ENCODE data around the gene ISL2.

Gene ISL2

DNA sequence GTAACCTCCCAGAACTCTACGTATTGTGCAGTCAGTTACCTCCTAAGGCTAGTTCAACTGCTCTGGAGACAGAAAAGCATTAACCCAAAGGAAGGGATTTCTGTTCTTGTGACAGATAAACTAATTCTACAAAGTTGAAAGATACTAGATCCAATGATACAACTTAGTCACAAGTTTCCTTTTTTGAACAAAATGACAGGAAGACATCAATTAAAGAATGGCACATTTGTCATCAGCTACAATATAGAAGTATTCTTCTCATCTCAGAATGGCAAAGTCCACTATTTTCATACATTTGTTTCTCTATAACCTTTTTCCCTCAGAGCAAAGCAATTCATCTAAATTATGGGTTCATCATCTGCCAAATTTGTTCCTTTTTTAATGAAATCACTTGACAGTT is 43.7 kb downstream of the ISL2 start:
- TF ChIP-seq, protein P1, sequence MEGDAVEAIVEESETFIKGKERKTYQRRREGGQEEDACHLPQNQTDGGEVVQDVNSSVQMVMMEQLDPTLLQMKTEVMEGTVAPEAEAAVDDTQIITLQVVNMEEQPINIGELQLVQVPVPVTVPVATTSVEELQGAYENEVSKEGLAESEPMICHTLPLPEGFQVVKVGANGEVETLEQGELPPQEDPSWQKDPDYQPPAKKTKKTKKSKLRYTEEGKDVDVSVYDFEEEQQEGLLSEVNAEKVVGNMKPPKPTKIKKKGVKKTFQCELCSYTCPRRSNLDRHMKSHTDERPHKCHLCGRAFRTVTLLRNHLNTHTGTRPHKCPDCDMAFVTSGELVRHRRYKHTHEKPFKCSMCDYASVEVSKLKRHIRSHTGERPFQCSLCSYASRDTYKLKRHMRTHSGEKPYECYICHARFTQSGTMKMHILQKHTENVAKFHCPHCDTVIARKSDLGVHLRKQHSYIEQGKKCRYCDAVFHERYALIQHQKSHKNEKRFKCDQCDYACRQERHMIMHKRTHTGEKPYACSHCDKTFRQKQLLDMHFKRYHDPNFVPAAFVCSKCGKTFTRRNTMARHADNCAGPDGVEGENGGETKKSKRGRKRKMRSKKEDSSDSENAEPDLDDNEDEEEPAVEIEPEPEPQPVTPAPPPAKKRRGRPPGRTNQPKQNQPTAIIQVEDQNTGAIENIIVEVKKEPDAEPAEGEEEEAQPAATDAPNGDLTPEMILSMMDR (IDR thresholded peaks at IDR 0.05): no peak
- no peak for TF ChIP-seq ZFX (IDR thresholded peaks at IDR 0.05; ENCODE audit: borderline replicate concordance)
- no peak overlapping the region for H3K27ac ChIP-seq

DNA sequence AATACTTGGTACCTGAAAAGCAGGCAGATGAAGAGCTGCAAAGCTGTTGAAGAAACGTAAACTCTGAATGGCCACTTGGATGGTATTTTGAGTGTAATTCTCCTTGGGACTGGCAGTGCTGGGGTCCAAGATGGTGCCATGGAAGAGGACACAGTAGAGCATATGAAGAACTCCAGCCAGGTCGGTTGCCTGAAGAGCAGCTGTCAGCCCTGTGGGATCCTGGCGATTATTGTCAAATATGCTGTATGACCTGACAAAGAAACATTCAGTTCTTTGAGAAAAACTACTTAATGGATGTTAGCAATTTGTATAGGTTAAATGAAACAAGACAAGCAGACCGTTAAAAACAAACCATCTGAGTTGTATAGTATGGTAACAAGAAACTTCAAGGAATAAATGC is 44.8 kb downstream of the ISL2 start:
- no peak for TF ChIP-seq ZFX (IDR thresholded peaks at IDR 0.05; ENCODE audit: borderline replicate concordance)
- TF ChIP-seq, protein P1 (IDR thresholded peaks at IDR 0.05): no peak
- H3K27ac ChIP-seq: no peak overlapping the region

DNA sequence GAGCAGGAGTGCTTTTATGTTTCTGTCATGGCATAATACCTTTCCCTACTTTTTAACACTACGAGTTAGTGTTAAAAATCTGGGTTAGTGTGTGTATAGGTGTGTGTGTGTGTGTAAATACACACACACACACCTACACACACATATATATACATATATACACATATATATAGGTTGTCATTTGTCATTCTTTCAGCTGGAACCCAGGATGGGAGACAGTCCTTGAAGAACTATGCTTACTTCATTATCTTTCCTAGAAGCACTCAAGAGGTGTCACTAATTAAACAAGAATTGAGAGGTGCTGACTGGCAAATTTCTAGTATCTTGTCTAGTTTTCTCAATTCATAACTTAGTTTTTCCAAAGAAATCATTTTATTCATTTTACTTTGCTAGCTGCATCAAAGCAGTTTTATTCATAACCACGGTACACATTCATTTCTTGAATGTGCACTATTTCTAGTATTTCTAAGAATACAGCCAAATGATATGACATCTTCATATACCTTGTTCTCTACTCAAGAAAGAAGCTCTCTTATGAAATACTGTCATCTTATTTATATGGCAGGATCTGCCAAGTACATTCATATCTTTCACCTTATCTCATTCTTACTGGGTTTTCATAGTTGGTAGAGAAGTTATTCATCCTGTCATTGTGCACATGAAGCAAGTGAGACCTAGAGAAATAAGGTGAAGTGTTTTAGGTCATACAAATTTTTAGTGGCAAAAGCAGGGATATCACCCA is 46.6 kb downstream of the ISL2 start:
- H3K27ac ChIP-seq: no peak overlapping the region
- TF ChIP-seq, protein P1 (IDR thresholded peaks at IDR 0.05): no peak
- no peak for TF ChIP-seq ZFX (IDR thresholded peaks at IDR 0.05; ENCODE audit: borderline replicate concordance)

DNA sequence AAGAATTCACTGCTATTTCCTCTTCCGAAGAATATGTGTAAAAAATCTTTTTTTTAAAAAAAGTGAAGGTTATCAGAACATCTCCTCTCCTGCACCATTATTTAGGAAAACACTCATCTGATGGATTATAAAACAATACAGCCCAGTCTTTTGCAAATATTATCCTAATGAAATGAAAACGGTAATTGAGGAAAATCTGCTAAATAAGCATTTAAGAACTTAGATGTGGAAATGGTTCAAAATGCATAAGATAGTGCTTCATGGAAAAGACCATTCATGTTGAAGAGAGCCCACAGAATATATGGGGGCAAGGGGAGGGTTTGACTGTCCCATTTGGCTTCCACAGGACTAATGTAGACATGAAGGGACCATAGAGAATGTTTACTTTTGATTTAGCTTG is 47.8 kb downstream of the ISL2 start:
- TF ChIP-seq, protein P1 (IDR thresholded peaks at IDR 0.05): no peak
- no peak for TF ChIP-seq ZFX (IDR thresholded peaks at IDR 0.05; ENCODE audit: borderline replicate concordance)

DNA sequence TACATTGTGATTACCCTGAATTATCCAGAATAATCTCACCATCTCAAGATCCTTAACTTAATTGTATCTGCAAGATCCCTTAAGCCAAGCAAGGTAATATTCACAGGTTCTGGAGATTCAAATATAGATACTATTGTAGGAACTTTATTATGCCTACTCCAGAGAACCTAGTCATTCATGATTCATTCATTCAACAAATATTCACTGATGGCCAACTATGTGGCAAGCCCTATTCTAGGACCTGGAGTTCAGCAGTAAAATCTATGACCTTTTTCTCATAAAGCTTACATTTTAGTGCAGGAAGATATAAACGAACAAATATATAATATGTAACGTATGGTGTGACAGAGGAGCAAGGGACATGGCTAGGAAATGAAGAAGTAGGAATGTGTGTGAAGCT is 49.6 kb downstream of the ISL2 start:
- H3K27ac ChIP-seq: no peak overlapping the region
- TF ChIP-seq, protein P1 (IDR thresholded peaks at IDR 0.05): no peak
- no peak for TF ChIP-seq ZFX (IDR thresholded peaks at IDR 0.05; ENCODE audit: borderline replicate concordance)

More for the DNA sequence above, 47.8 kb downstream of the ISL2 start:
- H3K27ac ChIP-seq: no peak overlapping the region

DNA sequence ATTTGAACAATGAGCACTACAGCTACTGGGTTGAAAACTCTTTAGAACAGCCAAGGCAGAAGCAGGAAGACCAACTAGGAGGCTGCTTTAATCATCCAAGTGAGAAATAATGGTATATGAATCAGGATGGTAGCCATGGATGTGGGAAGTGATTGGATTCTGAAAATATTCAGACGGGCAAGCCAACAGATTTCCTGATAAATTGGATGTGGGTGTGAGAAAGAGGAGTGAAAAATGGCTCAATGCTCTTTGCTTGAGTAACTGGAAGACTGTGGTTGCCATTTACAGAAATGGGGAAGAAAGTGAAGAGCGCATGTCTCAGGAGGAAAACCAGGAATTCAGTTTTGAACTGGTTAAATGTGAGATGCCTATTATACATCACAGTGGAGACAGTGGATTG is 50.4 kb downstream of the ISL2 start:
- TF ChIP-seq ZFX (IDR thresholded peaks at IDR 0.05; ENCODE audit: borderline replicate concordance): no peak
- no peak overlapping the region for H3K27ac ChIP-seq

DNA sequence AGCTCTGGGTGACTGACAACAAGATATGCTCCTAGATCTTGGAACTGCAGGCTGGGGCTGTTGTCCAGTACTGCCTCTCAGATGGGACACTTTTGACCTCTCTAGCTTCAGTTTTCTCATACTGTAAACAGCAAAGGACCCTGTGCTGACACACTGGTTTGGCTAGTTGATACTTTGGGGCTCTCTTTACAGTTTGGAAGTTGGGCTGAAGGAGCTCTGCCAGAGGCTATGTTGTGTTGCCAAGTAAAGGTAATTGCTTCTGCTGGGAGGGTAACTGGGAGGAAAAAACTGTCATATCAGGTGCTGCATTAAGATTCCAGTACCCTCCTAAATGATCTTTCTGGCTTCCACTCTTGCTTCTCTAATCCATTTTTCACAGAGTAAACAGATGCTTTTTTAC is 54.0 kb downstream of the ISL2 start:
- TF ChIP-seq ZFX (IDR thresholded peaks at IDR 0.05; ENCODE audit: borderline replicate concordance): no peak
- TF ChIP-seq, protein P1 (IDR thresholded peaks at IDR 0.05): no peak
- H3K27ac ChIP-seq: no peak overlapping the region

DNA sequence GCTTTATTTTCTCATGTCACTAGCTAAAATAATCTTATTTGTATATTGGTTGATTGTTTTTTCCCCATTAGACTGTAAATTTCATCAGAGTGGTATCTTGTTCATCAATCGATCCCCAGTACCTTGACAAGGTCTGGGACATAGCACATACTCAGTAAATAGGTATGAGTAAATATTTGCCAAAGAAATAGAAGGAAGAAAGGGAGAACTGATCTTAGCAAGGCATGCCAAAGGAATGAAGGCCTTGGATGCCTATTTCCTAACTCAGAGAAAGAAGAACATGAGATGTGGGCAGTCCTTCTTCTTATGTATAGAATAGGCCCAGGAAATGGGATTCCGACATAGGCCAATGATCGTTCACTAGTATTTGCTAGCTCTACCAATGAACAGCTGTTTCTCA is 54.7 kb downstream of the ISL2 start:
- TF ChIP-seq ZFX (IDR thresholded peaks at IDR 0.05; ENCODE audit: borderline replicate concordance): no peak
- TF ChIP-seq, protein P1 (IDR thresholded peaks at IDR 0.05): no peak
- H3K27ac ChIP-seq: no peak overlapping the region
